Esophagus squamous epithelium (tissue), 5 donors: Measurements from ENCODE around the gene KANK2. TPM values are rescaled to one million over a fixed set of nuclear protein-coding genes. Genes with fewer than 3 reads are reported as not detected.
A peak's percentile ranks its signal among the peaks of the same experiment; 100 is the strongest.

ENCODE experiments used
- DNase-seq: peaks from one replicate; lab custom pipeline; 2025; lab: John Stamatoyannopoulos, UW
- H3K27ac ChIP-seq, 4 donors: fragments of 200-600 bp; sonication (generic); one replicate each; pipeline ENCODE4 v1.5.1; 2016 to 2019; ENCODE audit warnings: mild to moderate bottlenecking in 1 of 4
- H3K27me3 ChIP-seq, 4 donors: fragments of 200-600 bp; sonication (generic); 1 replicate in 3 of 4; 2 replicates in 1 of 4; pipeline versions ENCODE4 v1.5.1 to v1.6.0; 2017 to 2021; ENCODE audit warnings: antibody characterized with exemption in 1 of 4
- H3K36me3 ChIP-seq, 3 donors: fragments of 200-600 bp; sonication (generic); one replicate each; pipeline ENCODE4 v1.5.1; 2016 to 2019
- H3K4me1 ChIP-seq, 3 donors: fragments of 200-600 bp; sonication (generic); one replicate each; pipeline ENCODE4 v1.5.1; 2017 to 2019
- H3K4me3 ChIP-seq, 4 donors: fragments of 200-600 bp; sonication (generic); 1 replicate in 3 of 4; 2 replicates in 1 of 4; pipeline ENCODE4 v1.5.1; 2016 to 2019; ENCODE audit warnings: mild to moderate bottlenecking in 2 of 4, moderate library complexity in 1 of 4
- H3K9me3 ChIP-seq, 3 donors: fragments of 200-600 bp; sonication (generic); one replicate each; pipeline ENCODE4 v1.5.1; 2016 to 2019
- CTCF ChIP-seq, 6 experiments: fragments of 450-650 bp in 4 of 6; fragments of 200-600 bp in 2 of 6; sonication (generic) in 2 of 6; IDR thresholded peaks; one replicate each; pipeline ENCODE4 v1.5.1; 2016 to 2019; ENCODE audit warnings: antibody characterized with exemption in 6 of 6, mild to moderate bottlenecking in 4 of 6, moderate library complexity in 4 of 6
- POLR2A ChIP-seq, 4 donors: fragments of 450-650 bp; IDR thresholded peaks; one replicate each; pipeline ENCODE4 v1.6.1; 2017; ENCODE audit warnings: antibody characterized with exemption in 4 of 4, mild to moderate bottlenecking in 4 of 4, moderate library complexity in 3 of 4
- WGBS, 2 donors: methylation state at CpG; one replicate each; pipeline ENCODE4 v1.1.5; 2018; 5-methylcytosine and 5-hydroxymethylcytosine counted together
- intact Hi-C: fragments of 100-400 bp; cut with DNase I; formaldehyde crosslinking; loops from one replicate; pipeline ENCODE4 v1.15.0; 2022
- total RNA-seq, 4 donors: library from RNA; depleted of rRNA; stranded (reverse); fragments of >200 nt; gene quantifications; one replicate each; pipeline ENCODE4 v1.1.0, GENCODE V29; 2016
- donor health status: DM: yes; HTN: yes; CAD: no.

Gene KANK2
- total RNA-seq, 4 donors from 2014 or later = 29.3 to 287 (median 57.1) TPM

GRCh38 chr19:11192957-11193939 is 4.1 kb downstream of the KANK2 start:
- Histone ChIP-seq H3K9me3 (no peaks in the 10 kb centered on the region), H3K27ac (peak overlapping the region; percentile 19 to 93 (median 85)), H3K36me3 (peaks cover 0 to 42% (median 5%) of the 10 kb centered on the region in 3 donors), H3K27me3 (no peaks in the 10 kb centered on the region), H3K4me3 (peak overlapping the region in 3 of 4 donors; percentile 3 to 89 (median 75)), H3K4me1 (peaks cover 24 to 96% (median 52%) of the 10 kb centered on the region in 3 donors)
- intact Hi-C loops = no loop called here
- WGBS, 2 donors = 83 to 91% methylated on average over 8 to 16 of the region's 68 CpGs
- DNase-seq = no peak
- TF ChIP-seq CTCF (IDR thresholded peaks at IDR 0.05) (no peak), POLR2A (IDR thresholded peaks at IDR 0.05) (no peak)

- peak overlapping the region in 1 of 4 donors; percentile 18 for H3K4me3 ChIP-seq
Measured at GRCh38 chr19:11191934-11192333, 5.4 kb downstream of the KANK2 start.

GRCh38 chr19:11191273-11191755 is 6.0 kb downstream of the KANK2 start:
- Histone ChIP-seq H3K4me1 (peaks cover 12 to 91% (median 44%) of the 10 kb centered on the region in 3 donors), H3K4me3 (peak overlapping the region in 1 of 4 donors; percentile 32), H3K27ac (peak overlapping the region; percentile 17 to 93 (median 86)), H3K9me3 (no peaks in the 10 kb centered on the region), H3K27me3 (no peaks in the 10 kb centered on the region), H3K36me3 (peaks cover 0 to 49% (median 5%) of the 10 kb centered on the region in 3 donors)
- DNase-seq = no peak
- WGBS, 2 donors = 60% methylated on average over 1 of the region's 8 CpGs; no CpG with 5 or more reads in 1 of the 2 donors
- TF ChIP-seq CTCF (IDR thresholded peaks at IDR 0.05) (no peak), POLR2A (IDR thresholded peaks at IDR 0.05) (no peak)
- intact Hi-C loops = no loop called here

More at GRCh38 chr19:11191934-11192333, 5.4 kb downstream of the KANK2 start:
- Histone ChIP-seq H3K4me1 (peaks cover 16 to 91% (median 48%) of the 10 kb centered on the region in 3 donors), H3K27ac (peak overlapping the region; percentile 17 to 93 (median 86)), H3K27me3 (no peaks in the 10 kb centered on the region), H3K9me3 (no peaks in the 10 kb centered on the region), H3K36me3 (peaks cover 0 to 43% (median 5%) of the 10 kb centered on the region in 3 donors)
- intact Hi-C loops = no loop called here
- TF ChIP-seq POLR2A (IDR thresholded peaks at IDR 0.05) (no peak), CTCF (IDR thresholded peaks at IDR 0.05) (no peak)
- 59 to 74% methylated on average over 4 to 5 of the region's 5 CpGs for WGBS, 2 donors
- no peak for DNase-seq

GRCh38 chr19:11190501-11190900 is 6.8 kb downstream of the KANK2 start:
- Histone ChIP-seq H3K36me3 (peaks cover 0 to 57% (median 5%) of the 10 kb centered on the region in 3 donors), H3K27ac (peak overlapping the region; percentile 34 to 93 (median 86)), H3K4me1 (peaks cover 12 to 91% (median 42%) of the 10 kb centered on the region in 3 donors), H3K9me3 (no peaks in the 10 kb centered on the region), H3K4me3 (peak overlapping the region in 1 of 4 donors; percentile 13), H3K27me3 (no peaks in the 10 kb centered on the region)
- TF ChIP-seq CTCF (IDR thresholded peaks at IDR 0.05) = no peak
- TF ChIP-seq POLR2A (IDR thresholded peaks at IDR 0.05) = no peak
- no peak for DNase-seq
- intact Hi-C loops = no loop called here
- 82 to 90% methylated on average over 6 to 7 of the region's 8 CpGs for WGBS, 2 donors
